LoVo (cell line): ENCODE results near the gene UBXN11.
A peak's percentile ranks its signal among the peaks of the same experiment; 100 is the strongest.
"Not testable (repeated sequence)": the region's sequence is repeated elsewhere in the genome, so short reads cannot be mapped to it uniquely, and the experiment has no call there.

ENCODE experiments used
- DNase-seq: peaks from one replicate; pipeline ENCODE4 v3.0.0-alpha.2; 2016; ENCODE audit warnings: low spot score

UBXN11 gene

GRCh38 chr1:26305667-26306289, 658 bp downstream of the UBXN11 start:
- no peak for DNase-seq

GRCh38 chr1:26302733-26303405, 3.6 kb downstream of the UBXN11 start:
- DNase-seq: peak; percentile 52

- DNase-seq: no peak
These were observed 5.7 kb downstream of the UBXN11 start for GRCh38 chr1:26300578-26301275.

- no peak for DNase-seq
These were observed 8.7 kb downstream of the UBXN11 start for GRCh38 chr1:26297791-26298124.

- DNase-seq: no peak
These were observed 9.2 kb downstream of the UBXN11 start for GRCh38 chr1:26297057-26297790.

GRCh38 chr1:26296340-26297056, 9.9 kb downstream of the UBXN11 start:
- DNase-seq: no peak

- no peak for DNase-seq
These were observed 11.0 kb downstream of the UBXN11 start for GRCh38 chr1:26295194-26296138.

- DNase-seq: no peak
These were observed 12.4 kb downstream of the UBXN11 start for GRCh38 chr1:26293911-26294463.

GRCh38 chr1:26292735-26293134, 13.7 kb downstream of the UBXN11 start:
- not testable (repeated sequence) for DNase-seq

GRCh38 chr1:26291939-26292338, 14.5 kb downstream of the UBXN11 start:
- DNase-seq: no peak

- no peak for DNase-seq
These were observed 15.0 kb downstream of the UBXN11 start for GRCh38 chr1:26291433-26291832.

GRCh38 chr1:26290882-26291261, 15.6 kb downstream of the UBXN11 start:
- DNase-seq: no peak

GRCh38 chr1:26290122-26290881, 16.1 kb downstream of the UBXN11 start:
- no peak for DNase-seq

- no peak for DNase-seq
These were observed 17.0 kb downstream of the UBXN11 start for GRCh38 chr1:26289158-26290059.

- DNase-seq: no peak
These were observed 18.0 kb downstream of the UBXN11 start for GRCh38 chr1:26288311-26288941.

- DNase-seq: no peak
These were observed 18.6 kb downstream of the UBXN11 start for GRCh38 chr1:26287811-26288210.

- no peak for DNase-seq
These were observed 19.3 kb downstream of the UBXN11 start for GRCh38 chr1:26287033-26287711.

- no peak for DNase-seq
These were observed 20.4 kb downstream of the UBXN11 start for GRCh38 chr1:26286064-26286416.
